AG04450 (cell line): ENCODE results near the gene ERAL1. TPM values are rescaled to one million over a fixed set of nuclear protein-coding genes. Genes with fewer than 3 reads are reported as not detected.
A peak's percentile ranks its signal among the peaks of the same experiment; 100 is the strongest.

Experiments
- CTCF ChIA-PET: fragments of 300-600, 350-600 bp; formaldehyde crosslinking; extraction: SDS; loops from one replicate; lab custom pipeline; 2022; ENCODE audit warnings: antibody characterized with exemption, inconsistent platforms; lab: Charles Lee
- POLR2A ChIA-PET: fragments of 350-600 bp; formaldehyde crosslinking; extraction: SDS; loops from one replicate; lab custom pipeline; 2021; ENCODE audit warnings: antibody characterized with exemption, inconsistent platforms; lab: Yijun Ruan, JAX
- DNase-seq: peaks from one replicate; pipeline ENCODE4 v3.0.0-alpha.2; 2011; ENCODE audit warnings: low read depth, low spot score
- H3K27ac ChIP-seq: one replicate; pipeline ENCODE4 v1.5.1; 2012; ENCODE audit warnings: low read depth, low read length, control low read depth
- H3K27me3 ChIP-seq: one replicate; pipeline ENCODE4 v1.6.0; 2012; ENCODE audit warnings: low read length; ENCODE audit not compliant: control insufficient read depth, insufficient read depth
- H3K4me3 ChIP-seq: 2 replicates; pipeline ENCODE4 v1.5.1; 2011; ENCODE audit warnings: mild to moderate bottlenecking, low read depth, low read length, control low read depth
- H3K9me3 ChIP-seq: 2 replicates; pipeline ENCODE4 v1.5.1; 2012; ENCODE audit warnings: low read length; ENCODE audit not compliant: control insufficient read depth, insufficient read depth
- CTCF ChIP-seq: IDR thresholded peaks from 2 replicates; pipeline ENCODE4 v1.5.1; 2011; ENCODE audit warnings: low read depth, low read length, control low read depth, inconsistent platforms
- polyA plus RNA-seq: library from polyadenylated mRNA; depleted of rRNA; stranded (reverse); fragments of >200 nt; gene quantifications from 2 replicates; pipeline ENCODE4 v1.2.3, GENCODE V29; 2011

The ERAL1 gene
- polyA plus RNA-seq, 1 experiment = 45.7 TPM

- Histone ChIP-seq H3K27ac (no peak overlapping the region), H3K27me3 (no peaks in the 10 kb centered on the region), H3K4me3 (no peak overlapping the region), H3K9me3 (no peaks in the 10 kb centered on the region; the same call in 1 of the 2 replicates)
- CTCF ChIA-PET = interaction anchor here (2.0 to 4.5 kb wide), 2 partner anchors 10 to 179 kb away, joined by 7 to 29 read pairs; partner anchors contain the start of gene TLCD1
- DNase-seq = no peak
- TF ChIP-seq CTCF = no peak
- POLR2A ChIA-PET = interaction anchor here (0.6 kb wide), 1 partner anchor 83 kb away, joined by 3 read pairs; no protein-coding TSS in a partner anchor
These were observed 51.5 kb downstream of the ERAL1 start for GRCh38 chr17:28906276-28906675.

DNA sequence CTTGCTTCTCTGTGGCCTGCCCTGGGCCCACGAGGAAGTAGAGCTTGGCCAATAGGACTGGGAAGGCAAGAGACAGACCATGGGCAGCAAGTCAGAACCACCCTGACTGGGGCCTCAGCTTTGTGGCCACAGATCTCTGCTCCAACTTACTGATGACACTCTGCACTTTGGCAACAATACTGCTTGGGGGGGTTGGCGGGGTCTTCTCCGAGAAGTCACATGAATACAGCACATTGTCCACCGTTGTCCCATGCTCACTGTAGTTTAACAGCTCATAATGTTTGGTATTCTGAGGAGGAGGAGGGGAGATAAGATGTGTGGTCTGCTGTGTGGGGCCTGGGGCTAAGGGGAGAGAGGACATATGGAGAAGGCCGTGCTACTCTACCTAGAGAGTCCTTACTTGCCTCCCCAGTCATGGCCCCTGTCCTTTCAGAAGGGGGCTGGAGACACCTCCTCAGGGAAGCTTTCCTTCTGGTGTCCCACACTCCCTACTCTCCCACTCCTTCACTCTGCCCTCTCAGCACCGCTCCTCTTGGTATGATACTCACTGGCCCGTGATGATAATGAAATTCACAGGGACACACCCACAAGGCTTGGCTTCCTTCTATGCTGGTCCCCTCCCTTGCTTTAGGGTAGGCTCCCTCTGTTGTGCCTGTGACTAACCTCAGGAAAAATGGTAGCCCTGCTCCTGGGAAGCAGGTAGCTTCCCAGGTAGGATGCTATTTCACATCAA is 52.1 kb downstream of the ERAL1 start:
- H3K27me3 ChIP-seq = no peaks in the 10 kb centered on the region
- H3K9me3 ChIP-seq = no peaks in the 10 kb centered on the region
- H3K27ac ChIP-seq = peak overlapping the region; percentile 11
- ChIA-PET CTCF (interaction anchor here (0.5 to 4.5 kb wide), 7 partner anchors 9 to 180 kb away, joined by 3 to 33 read pairs (median 7); partner anchors contain the start of gene TLCD1), POLR2A (interaction anchor here (0.8 to 3.0 kb wide), 2 partner anchors 43 to 45 kb away, joined by 3 to 18 read pairs; no protein-coding TSS in a partner anchor)
- no peak for TF ChIP-seq CTCF
- H3K4me3 ChIP-seq = no peak overlapping the region
- DNase-seq = no peak

DNA sequence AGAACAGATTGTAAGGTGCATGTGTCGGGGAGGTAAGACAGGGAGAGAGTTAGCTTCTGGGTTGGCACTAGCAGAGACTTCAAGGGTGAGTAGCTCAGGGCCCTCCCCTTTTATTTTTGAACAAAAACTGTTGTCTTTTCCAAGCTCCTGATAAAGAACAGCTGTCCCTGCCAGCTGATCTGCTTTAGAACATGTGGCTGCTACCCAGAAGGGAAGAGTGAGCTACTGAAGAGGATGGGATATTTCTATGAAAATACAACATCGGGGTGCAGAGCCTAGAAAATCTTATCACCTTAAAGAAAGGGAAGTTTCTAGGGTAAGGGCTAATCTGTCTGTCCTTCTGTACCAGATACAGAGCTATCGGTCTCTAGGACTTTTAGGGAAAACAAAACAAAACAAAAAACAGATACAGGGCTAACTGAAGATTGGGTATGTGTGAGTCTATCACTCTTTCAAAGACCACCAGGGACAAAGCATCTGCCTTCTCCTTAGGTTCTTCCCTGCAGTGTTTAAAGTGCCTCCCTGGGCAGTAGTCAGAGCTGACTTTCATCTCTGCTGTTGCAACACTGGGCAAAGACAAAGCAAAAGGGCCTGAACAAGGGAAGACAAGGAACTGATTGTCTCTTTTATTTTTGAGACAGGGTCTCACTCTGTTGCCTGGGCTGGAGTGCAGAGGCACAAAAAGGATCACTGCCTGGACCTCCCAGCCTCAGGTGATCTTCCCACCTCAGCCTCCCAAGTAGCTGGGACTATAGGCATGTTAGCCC is 53.1 kb downstream of the ERAL1 start:
- TF ChIP-seq CTCF = no peak
- ChIA-PET POLR2A (interaction anchor here (0.8 to 3.0 kb wide), 3 partner anchors 42 to 188 kb away, joined by 3 to 18 read pairs (median 6); partner anchors contain the start of gene RPL23A), CTCF (interaction anchor here (0.5 to 4.5 kb wide), 10 partner anchors 8 to 181 kb away, joined by 3 to 33 read pairs (median 6); partner anchors contain the start of gene TLCD1)
- no peaks in the 10 kb centered on the region for H3K27me3 ChIP-seq
- H3K4me3 ChIP-seq = no peak overlapping the region
- H3K9me3 ChIP-seq = no peaks in the 10 kb centered on the region
- no peak for DNase-seq
- peak overlapping the region; percentile 84 for H3K27ac ChIP-seq

DNA sequence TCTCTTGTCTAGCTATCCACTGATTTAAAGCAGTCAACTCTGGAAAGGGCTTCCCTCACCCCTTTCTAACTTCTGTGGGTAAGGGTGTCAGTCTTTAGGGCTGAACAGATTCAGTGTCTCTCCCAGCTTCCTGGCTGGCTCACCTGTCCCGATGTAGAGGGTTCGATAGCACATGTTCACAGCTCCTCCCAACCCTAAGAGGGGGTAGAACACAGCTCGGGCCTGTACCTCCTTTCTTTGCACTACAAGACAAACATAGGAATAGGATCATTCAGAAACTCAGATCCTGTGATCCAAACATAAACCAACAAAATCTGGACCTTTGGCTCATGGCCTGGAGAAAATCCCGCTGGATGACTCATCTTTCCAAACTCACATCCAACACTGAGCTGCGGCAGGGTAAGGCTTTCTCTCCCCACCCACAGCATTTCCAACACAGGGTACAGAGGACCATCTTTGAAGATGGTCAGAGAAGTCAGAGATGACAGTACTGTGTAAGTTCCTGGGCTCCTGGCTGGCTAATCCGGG is 53.9 kb downstream of the ERAL1 start:
- TF ChIP-seq CTCF = no peak
- Histone ChIP-seq H3K27ac (peak overlapping the region; percentile 84), H3K27me3 (no peaks in the 10 kb centered on the region), H3K4me3 (no peak overlapping the region), H3K9me3 (no peaks in the 10 kb centered on the region)
- peak; percentile 68 for DNase-seq
- ChIA-PET CTCF (interaction anchor here (0.5 to 4.5 kb wide), 8 partner anchors 9 to 208 kb away, joined by 3 to 33 read pairs (median 6); partner anchors contain the start of gene TLCD1), POLR2A (interaction anchor here (0.6 to 3.0 kb wide), 3 partner anchors 16 to 189 kb away, joined by 3 to 18 read pairs (median 6); partner anchors contain the start of gene RPL23A)
